HG03442 (cell line): ENCODE measurements around the gene ZBTB32.
"Not testable (repeated sequence)": the region's sequence is repeated elsewhere in the genome, so short reads cannot be mapped to it uniquely, and the experiment has no call there.

Experiments
- ATAC-seq: cut with Tn5 transposase; IDR thresholded peaks from one replicate; pipeline ENCODE4 v1.9.1; 2021; ENCODE audit warnings: mild to moderate bottlenecking, moderate library complexity; ENCODE audit not compliant: unreplicated experiment

Gene ZBTB32

GRCh38 chr19:35719402-35720162 is 15.2 kb downstream of the ZBTB32 start:
- ATAC-seq = no peak

DNA sequence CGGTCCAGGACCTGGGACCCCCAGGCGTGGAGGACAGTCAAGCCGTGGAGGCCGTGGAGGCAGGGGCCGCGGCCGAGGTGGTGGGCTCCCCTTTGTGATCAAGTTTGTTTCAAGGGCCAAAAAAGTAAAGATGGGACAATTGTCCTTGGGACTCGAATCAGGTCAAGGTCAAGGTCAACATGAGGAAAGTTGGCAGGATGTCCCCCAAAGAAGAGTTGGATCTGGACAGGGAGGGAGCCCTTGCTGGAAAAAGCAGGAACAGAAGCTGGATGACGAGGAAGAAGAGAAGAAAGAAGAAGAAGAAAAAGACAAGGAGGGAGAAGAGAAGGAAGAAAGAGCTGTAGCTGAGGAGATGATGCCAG is 15.8 kb downstream of the ZBTB32 start:
- ATAC-seq = no peak

DNA sequence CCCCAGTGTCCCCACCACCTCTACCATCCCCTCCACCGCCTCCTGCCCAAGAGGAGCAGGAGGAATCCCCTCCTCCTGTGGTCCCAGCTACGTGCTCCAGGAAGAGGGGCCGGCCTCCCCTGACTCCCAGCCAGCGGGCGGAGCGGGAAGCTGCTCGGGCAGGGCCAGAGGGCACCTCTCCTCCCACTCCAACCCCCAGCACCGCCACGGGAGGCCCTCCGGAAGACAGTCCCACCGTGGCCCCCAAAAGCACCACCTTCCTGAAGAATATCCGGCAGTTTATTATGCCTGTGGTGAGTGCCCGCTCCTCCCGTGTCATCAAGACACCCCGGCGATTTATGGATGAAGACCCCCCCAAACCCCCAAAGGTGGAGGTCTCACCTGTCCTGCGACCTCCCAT is 16.3 kb downstream of the ZBTB32 start:
- ATAC-seq = no peak

DNA sequence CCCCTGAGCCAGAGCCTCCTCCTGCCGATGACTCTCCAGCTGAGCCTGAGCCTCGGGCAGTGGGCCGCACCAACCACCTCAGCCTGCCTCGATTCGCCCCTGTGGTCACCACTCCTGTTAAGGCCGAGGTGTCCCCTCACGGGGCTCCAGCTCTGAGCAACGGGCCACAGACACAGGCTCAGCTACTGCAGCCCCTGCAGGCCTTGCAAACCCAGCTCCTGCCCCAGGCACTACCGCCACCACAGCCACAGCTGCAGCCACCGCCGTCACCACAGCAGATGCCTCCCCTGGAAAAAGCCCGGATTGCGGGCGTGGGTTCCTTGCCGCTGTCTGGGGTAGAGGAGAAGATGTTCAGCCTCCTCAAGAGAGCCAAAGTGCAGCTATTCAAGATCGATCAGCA is 17.0 kb downstream of the ZBTB32 start:
- ATAC-seq = no peak

DNA sequence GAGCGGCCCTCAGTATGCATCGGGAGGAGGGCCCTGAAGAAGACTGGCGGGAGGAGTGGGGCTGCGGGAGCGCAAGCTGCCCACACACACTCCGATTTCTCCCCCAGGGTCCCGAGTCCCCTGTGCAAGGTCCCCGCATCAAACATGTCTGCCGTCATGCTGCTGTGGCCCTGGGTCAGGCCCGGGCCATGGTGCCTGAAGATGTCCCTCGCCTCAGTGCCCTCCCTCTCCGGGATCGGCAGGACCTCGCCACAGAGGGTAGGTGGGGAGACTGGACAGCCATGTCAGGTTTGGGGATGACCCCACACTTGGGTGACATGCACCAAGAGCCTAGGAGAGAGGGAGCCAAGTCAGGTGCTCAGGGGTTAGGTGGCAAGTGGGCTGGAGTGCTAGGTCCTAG is 18.1 kb downstream of the ZBTB32 start:
- no peak for ATAC-seq

GRCh38 chr19:35722897-35723296 is 18.5 kb downstream of the ZBTB32 start:
- no peak for ATAC-seq

DNA sequence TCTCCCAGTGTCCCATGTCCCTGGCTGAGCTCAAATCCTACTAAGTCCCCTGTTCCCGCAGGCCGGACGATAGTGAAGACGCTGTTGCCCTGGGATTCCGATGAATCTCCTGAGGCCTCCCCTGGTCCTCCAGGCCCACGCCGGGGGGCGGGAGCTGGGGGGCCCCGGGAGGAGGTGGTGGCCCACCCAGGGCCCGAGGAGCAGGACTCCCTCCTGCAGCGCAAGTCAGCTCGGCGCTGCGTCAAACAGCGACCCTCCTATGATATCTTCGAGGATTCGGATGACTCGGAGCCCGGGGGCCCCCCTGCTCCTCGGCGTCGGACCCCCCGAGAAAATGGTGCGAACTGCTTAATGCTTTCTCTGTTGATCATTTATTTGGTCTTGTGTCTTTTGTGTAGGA is 19.3 kb downstream of the ZBTB32 start:
- no peak for ATAC-seq

GRCh38 chr19:35724132-35724531 is 19.8 kb downstream of the ZBTB32 start:
- ATAC-seq = not testable (repeated sequence)

DNA sequence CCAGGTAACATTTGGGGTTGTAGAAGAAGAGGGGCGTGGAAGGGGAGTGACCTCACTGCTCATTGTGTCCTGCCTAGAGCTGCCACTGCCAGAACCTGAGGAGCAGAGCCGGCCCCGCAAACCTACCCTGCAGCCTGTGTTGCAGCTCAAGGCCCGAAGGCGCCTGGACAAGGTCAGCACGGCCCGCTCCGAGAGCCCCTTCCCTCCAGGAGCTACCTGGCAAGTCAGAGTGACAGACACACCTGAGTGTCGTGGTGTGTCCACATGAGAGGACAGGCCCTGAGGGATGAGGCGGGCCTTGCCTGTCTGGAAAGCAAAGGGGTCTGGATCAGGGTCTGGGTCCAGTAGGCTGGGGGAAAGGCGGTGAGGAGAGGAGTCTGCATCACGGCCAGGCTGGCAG is 20.2 kb downstream of the ZBTB32 start:
- ATAC-seq = no peak

DNA sequence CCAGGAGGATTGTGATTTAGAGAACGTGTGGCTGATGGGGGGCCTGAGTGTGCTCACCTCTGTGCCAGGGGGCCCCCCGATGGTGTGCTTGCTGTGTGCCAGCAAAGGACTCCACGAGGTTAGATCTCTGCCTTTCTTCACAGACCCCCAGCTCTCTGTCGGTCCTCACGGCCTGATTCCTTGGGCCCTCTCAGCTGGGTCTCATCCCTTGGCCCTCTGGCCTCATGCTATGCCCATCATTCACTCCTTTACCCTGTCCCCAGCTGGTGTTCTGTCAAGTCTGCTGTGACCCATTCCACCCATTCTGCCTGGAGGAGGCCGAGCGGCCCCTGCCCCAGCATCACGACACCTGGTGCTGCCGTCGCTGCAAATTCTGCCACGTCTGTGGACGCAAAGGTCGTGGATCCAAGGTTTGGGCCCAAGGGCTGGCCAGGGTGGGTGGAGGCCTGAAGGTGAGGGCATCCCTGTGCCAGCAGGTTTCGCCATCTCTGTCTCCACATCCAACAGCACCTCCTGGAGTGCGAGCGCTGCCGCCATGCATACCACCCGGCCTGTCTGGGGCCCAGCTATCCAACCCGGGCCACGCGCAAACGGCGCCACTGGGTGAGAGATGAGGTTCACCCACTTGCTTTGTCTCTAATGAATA is 21.0 kb downstream of the ZBTB32 start:
- no peak for ATAC-seq

- ATAC-seq = no peak
Observed at GRCh38 chr19:35727053-35727955, 22.9 kb downstream of the ZBTB32 start.

GRCh38 chr19:35727956-35728706 is 23.8 kb downstream of the ZBTB32 start:
- ATAC-seq = no peak

DNA sequence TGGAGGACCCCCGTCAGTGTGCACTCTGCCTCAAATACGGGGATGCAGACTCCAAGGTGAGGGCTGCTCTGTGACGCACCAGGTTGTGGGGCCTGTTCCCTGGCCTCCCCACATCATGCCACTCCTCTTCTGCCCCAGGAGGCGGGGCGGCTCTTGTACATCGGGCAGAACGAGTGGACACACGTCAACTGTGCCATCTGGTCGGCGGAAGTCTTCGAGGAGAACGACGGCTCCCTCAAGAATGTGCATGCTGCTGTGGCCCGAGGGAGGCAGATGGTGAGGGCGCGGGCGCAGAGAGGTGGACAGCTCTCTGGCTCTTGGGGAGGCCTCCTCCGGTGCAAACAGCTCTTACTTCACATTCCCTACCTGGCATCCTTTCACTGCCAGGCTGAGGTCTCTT is 24.7 kb downstream of the ZBTB32 start:
- no peak for ATAC-seq

DNA sequence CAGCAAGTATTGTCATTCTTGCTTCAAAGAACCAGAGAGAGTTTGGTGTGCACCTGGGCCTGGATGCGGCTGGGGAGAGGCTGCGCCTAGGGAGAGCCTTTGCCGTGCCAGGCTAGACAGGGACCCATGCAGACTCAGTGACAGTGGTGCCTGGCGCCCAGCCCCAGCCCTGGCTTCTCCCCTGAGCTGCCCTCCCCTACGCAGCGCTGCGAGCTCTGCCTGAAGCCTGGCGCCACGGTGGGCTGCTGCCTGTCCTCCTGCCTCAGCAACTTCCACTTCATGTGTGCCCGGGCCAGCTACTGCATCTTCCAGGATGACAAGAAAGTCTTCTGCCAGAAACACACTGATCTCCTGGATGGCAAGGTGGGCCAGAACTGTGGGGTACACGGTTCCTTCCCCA is 25.4 kb downstream of the ZBTB32 start:
- no peak for ATAC-seq

- no peak for ATAC-seq
Observed at GRCh38 chr19:35730326-35730725, 26.0 kb downstream of the ZBTB32 start.

DNA sequence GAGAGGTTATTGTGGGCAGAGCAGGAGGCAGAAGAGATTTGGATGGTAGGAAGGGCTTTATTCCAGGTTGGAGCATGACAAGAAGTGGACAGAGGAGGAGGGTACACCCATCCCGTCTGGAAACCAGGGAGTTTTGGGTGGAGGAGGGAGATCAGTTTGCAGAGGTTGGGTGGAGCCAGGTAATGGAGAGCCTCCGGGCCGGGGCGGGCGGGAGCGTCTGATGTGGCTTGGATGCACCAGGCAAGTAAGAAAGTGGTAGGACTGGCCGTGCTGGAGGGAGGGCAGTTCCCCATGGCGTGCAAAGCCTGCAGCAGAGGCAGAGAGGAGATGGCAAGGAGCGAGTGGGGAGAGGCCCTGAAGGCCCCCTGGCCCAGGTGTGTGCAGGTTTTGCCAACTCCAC is 27.0 kb downstream of the ZBTB32 start:
- no peak for ATAC-seq

DNA sequence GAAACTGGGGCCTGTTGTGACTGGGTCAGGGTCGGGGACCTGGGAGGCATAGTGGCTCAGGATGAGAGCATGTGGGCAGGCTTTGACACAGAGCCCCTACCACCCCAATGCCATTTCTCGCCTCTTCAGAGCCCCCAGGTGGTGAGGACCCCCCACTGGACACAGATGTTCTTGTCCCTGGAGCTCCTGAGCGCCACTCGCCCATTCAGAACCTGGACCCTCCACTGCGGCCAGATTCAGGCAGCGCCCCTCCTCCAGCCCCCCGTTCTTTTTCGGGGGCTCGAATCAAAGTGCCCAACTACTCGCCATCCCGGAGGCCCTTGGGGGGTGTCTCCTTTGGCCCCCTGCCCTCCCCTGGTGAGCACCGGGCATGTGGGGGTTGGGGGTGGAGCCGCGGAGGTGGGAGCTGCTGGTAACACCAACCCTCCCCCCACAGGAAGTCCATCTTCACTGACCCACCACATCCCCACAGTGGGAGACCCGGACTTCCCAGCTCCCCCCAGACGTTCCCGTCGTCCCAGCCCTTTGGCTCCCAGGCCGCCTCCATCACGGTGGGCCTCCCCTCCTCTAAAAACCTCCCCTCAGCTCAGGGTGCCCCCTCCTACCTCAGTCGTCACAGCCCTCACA is 27.5 kb downstream of the ZBTB32 start:
- ATAC-seq = no peak

DNA sequence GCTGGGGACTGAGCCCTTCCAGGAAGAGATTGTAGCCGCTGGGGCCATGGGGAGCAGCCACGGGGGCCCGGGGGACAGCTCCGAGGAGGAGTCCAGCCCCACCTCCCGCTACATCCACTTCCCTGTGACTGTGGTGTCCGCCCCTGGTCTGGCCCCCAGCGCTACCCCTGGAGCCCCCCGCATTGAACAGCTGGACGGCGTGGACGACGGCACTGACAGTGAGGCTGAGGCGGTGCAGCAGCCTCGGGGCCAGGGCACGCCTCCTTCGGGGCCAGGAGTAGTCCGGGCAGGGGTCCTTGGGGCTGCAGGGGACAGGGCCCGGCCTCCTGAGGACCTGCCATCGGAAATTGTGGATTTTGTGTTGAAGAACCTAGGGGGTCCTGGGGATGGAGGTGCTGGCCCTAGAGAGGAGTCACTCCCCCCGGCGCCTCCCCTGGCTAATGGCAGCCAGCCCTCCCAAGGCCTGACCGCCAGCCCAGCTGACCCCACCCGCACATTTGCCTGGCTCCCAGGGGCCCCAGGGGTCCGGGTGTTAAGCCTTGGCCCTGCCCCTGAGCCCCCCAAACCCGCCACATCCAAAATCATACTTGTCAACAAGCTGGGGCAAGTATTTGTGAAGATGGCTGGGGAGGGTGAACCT is 28.3 kb downstream of the ZBTB32 start:
- no peak for ATAC-seq

- ATAC-seq = no peak
Observed at GRCh38 chr19:35733180-35734125, 29.1 kb downstream of the ZBTB32 start.
